ENCODE data around the gene UBR1.

GRCh38 chr15:42964476-42964875 lies 141.4 kb downstream of the UBR1 start:
- no peak for TF ChIP-seq POLR2A (IDR thresholded peaks at IDR 0.05)
- TF ChIP-seq, protein P1, sequence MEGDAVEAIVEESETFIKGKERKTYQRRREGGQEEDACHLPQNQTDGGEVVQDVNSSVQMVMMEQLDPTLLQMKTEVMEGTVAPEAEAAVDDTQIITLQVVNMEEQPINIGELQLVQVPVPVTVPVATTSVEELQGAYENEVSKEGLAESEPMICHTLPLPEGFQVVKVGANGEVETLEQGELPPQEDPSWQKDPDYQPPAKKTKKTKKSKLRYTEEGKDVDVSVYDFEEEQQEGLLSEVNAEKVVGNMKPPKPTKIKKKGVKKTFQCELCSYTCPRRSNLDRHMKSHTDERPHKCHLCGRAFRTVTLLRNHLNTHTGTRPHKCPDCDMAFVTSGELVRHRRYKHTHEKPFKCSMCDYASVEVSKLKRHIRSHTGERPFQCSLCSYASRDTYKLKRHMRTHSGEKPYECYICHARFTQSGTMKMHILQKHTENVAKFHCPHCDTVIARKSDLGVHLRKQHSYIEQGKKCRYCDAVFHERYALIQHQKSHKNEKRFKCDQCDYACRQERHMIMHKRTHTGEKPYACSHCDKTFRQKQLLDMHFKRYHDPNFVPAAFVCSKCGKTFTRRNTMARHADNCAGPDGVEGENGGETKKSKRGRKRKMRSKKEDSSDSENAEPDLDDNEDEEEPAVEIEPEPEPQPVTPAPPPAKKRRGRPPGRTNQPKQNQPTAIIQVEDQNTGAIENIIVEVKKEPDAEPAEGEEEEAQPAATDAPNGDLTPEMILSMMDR (IDR thresholded peaks at IDR 0.05) = no peak
- TF ChIP-seq POLR2AphosphoS5 (IDR thresholded peaks at IDR 0.05) = no peak

Data from prostate gland (tissue), 2 donors.